Activated T-cell treated with anti-CD3 and anti-CD28 coated beads for 4 hours (primary cell): Measurements from ENCODE around the gene THOC7.

Experiments
- DNase-seq: peaks from one replicate; pipeline ENCODE4 v3.0.0-alpha.2; 2020

THOC7 gene

GRCh38 chr3:63832395-63832794, 31.2 kb downstream of the THOC7 start:
- DNase-seq, result no peak

GRCh38 chr3:63830526-63830925, 33.1 kb downstream of the THOC7 start:
- no peak for DNase-seq

GRCh38 chr3:63824309-63824708, 39.3 kb downstream of the THOC7 start:
- DNase-seq, result no peak

GRCh38 chr3:63819151-63819398, 44.5 kb downstream of the THOC7 start, which contains the start of gene C3orf49:
Gene C3orf49 (plus strand): TSS chr3:63819299. CDS start chr3:63819472, 173 bp downstream.
- DNase-seq, result no peak

- DNase-seq, result peak; percentile 53
Measured at GRCh38 chr3:63818282-63819150, 45.1 kb downstream of the THOC7 start.

GRCh38 chr3:63817225-63817624, 46.4 kb downstream of the THOC7 start:
- no peak for DNase-seq

GRCh38 chr3:63814237-63814636, 49.4 kb downstream of the THOC7 start:
- no peak for DNase-seq

- DNase-seq, result no peak
Measured at GRCh38 chr3:63809607-63810006, 54.0 kb downstream of the THOC7 start.

GRCh38 chr3:63808633-63809032, 55.0 kb downstream of the THOC7 start:
- no peak for DNase-seq

- no peak for DNase-seq
Measured at GRCh38 chr3:63807961-63808565, 55.5 kb downstream of the THOC7 start.

GRCh38 chr3:63803911-63804310, 59.7 kb downstream of the THOC7 start:
- no peak for DNase-seq

GRCh38 chr3:63800097-63800496, 63.5 kb downstream of the THOC7 start:
- DNase-seq, result no peak

- DNase-seq, result no peak
Measured at GRCh38 chr3:63798949-63799348, 64.7 kb downstream of the THOC7 start.

GRCh38 chr3:63798544-63798943, 65.1 kb downstream of the THOC7 start:
- DNase-seq, result no peak

GRCh38 chr3:63795438-63795837, 68.2 kb downstream of the THOC7 start:
- DNase-seq, result no peak

GRCh38 chr3:63791974-63792373, 71.6 kb downstream of the THOC7 start:
- DNase-seq, result no peak
